ENCODE results near the gene PPP1R3E. TPM values are rescaled to one million over a fixed set of nuclear protein-coding genes. Genes with fewer than 3 reads are reported as not detected.
A peak's percentile ranks its signal among the peaks of the same experiment; 100 is the strongest.
"Not testable (repeated sequence)": the region's sequence is repeated elsewhere in the genome, so short reads cannot be mapped to it uniquely, and the experiment has no call there.

PPP1R3E gene
- 24.0 TPM for total RNA-seq

- peak; percentile 23 for ATAC-seq
- intact Hi-C loops (cut with DNase I) = no loop called here
- peak; percentile 86 for DNase-seq (ENCODE audit: low spot score)
Observed at GRCh38 chr14:23302290-23303225, at the start of gene PPP1R3E. Gene PPP1R3E (minus strand): TSS chr14:23302859. CDS start chr14:23302576, 283 bp downstream.

- ATAC-seq = peak; percentile 25
- DNase-seq (ENCODE audit: low spot score) = peak; percentile 60
- intact Hi-C loops (cut with DNase I) = no loop called here
Observed at GRCh38 chr14:23351681-23352505, 49.2 kb upstream of the PPP1R3E start.

GRCh38 chr14:23349156-23349845, 46.6 kb upstream of the PPP1R3E start:
- ATAC-seq (no peak), DNase-seq (ENCODE audit: low spot score) (no peak)
- intact Hi-C loops (cut with DNase I) = no loop called here

- ATAC-seq (no peak), DNase-seq (ENCODE audit: low spot score) (no peak)
- intact Hi-C loops (cut with DNase I) = no loop called here
Observed at GRCh38 chr14:23348297-23348655, 45.6 kb upstream of the PPP1R3E start.

- intact Hi-C loops (cut with DNase I) = no loop called here
- no peak for ATAC-seq
- DNase-seq (ENCODE audit: low spot score) = no peak
Observed at GRCh38 chr14:23347406-23348296, 45.0 kb upstream of the PPP1R3E start.

- ATAC-seq = peak; percentile 28
- intact Hi-C loops (cut with DNase I) = no loop called here
Observed at GRCh38 chr14:23346693-23347405, 44.2 kb upstream of the PPP1R3E start.

GRCh38 chr14:23345987-23346692, 43.5 kb upstream of the PPP1R3E start:
- ATAC-seq (peak; percentile 9), DNase-seq (ENCODE audit: low spot score) (no peak)
- intact Hi-C loops (cut with DNase I) = no loop called here

More at GRCh38 chr14:23346693-23347405, 44.2 kb upstream of the PPP1R3E start:
- DNase-seq (ENCODE audit: low spot score) = no peak

GRCh38 chr14:23344481-23344880, 41.8 kb upstream of the PPP1R3E start:
- intact Hi-C loops (cut with DNase I) = no loop called here
- no peak for DNase-seq (ENCODE audit: low spot score)
- no peak for ATAC-seq

- DNase-seq (ENCODE audit: low spot score) = no peak
- intact Hi-C loops (cut with DNase I) = no loop called here
- no peak for ATAC-seq
Observed at GRCh38 chr14:23339506-23340268, 37.0 kb upstream of the PPP1R3E start.

- DNase-seq (ENCODE audit: low spot score) (no peak), ATAC-seq (no peak)
- intact Hi-C loops (cut with DNase I) = no loop called here
Observed at GRCh38 chr14:23335623-23336022, 33.0 kb upstream of the PPP1R3E start.

GRCh38 chr14:23327947-23328744, 25.5 kb upstream of the PPP1R3E start:
- DNase-seq (ENCODE audit: low spot score) = peak; percentile 84
- peak; percentile 83 for ATAC-seq
- intact Hi-C loops (cut with DNase I) = loop anchor here (2.0 to 10.0 kb wide), 3 partner anchors 53 to 237 kb away; partner anchors contain the start of genes AP1G2 and NGDN

GRCh38 chr14:23326491-23327332, 24.1 kb upstream of the PPP1R3E start:
- no peak for DNase-seq (ENCODE audit: low spot score)
- intact Hi-C loops (cut with DNase I) = loop anchor here (10.0 kb wide), 2 partner anchors 138 to 238 kb away; partner anchors contain the start of genes AP1G2 and NGDN
- ATAC-seq = no peak

GRCh38 chr14:23325746-23326145, 23.1 kb upstream of the PPP1R3E start:
- intact Hi-C loops (cut with DNase I) = loop anchor here (10.0 kb wide), 2 partner anchors 139 to 239 kb away; partner anchors contain the start of genes AP1G2 and NGDN
- ATAC-seq; DNase-seq (ENCODE audit: low spot score): not testable (repeated sequence)

- no peak for ATAC-seq
- DNase-seq (ENCODE audit: low spot score) = no peak
Observed at GRCh38 chr14:23324993-23325392, 22.3 kb upstream of the PPP1R3E start.

More at GRCh38 chr14:23324993-23325392, 22.3 kb upstream of the PPP1R3E start:
- intact Hi-C loops (cut with DNase I) = loop anchor here (10.0 kb wide), 2 partner anchors 140 to 240 kb away; partner anchors contain the start of genes AP1G2 and NGDN
